ENCODE measurements around the gene MCAT. TPM values are rescaled to one million over a fixed set of nuclear protein-coding genes. Genes with fewer than 3 reads are reported as not detected.
"Not testable (repeated sequence)": the region's sequence is repeated elsewhere in the genome, so short reads cannot be mapped to it uniquely, and the experiment has no call there.

MCAT gene
- total RNA-seq, 2 experiments from 2014 or later: 14.8 to 15.0 TPM

DNA sequence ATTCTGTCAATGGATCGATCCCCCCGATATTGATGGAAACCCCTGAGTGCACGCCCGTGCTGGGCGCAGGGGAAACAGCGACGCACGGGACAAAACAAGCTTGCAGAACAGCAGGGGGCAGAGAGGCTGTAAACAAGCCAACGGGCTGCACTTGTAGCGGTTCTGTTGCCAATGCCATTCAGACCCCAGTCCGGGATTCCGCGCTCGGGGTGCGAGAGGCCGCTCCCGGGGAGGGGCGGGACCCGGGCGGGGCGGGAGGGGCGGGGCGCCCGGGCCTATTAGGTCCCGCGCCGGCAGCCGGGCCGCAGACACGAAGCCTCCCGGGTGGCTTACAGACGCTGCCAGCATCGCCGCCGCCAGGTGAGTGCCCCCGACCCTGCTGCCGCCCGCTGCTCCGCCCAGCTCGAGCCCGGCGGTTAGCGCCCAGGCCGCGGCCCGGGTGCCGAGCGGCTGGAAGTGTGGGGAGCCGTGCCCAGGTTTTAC lies 32.7 kb downstream of the MCAT start, which contains the start of gene BIK:
Gene BIK, plus strand, starts transcription at position 307 of the 483 bp plus-strand sequence. CDS start 13,273 bp downstream, outside the sequence.
- Mint-ChIP-seq H3K27me3 (peaks cover 3% of the 10 kb centered on the region), H3K27ac (no peak within 1 kb of the TSS), H3K36me3 (ENCODE audit: low read depth) (no peaks in the 10 kb centered on the region), H3K4me1 (ENCODE audit: low read depth) (peaks cover 5% of the 10 kb centered on the region), H3K9me3 (no peaks in the 10 kb centered on the region), H3K4me3 (peak within 1 kb of the TSS; percentile 73)
- CTCF ChIA-PET: interaction anchor here (1.3 to 1.4 kb wide), 2 partner anchors 11 to 12 kb away, joined by 3 read pairs; no protein-coding TSS in a partner anchor
- intact Hi-C loops (cut with micrococcal nuclease): no loop called here
- peak; percentile 44 for DNase-seq
- ATAC-seq: peak; percentile 63
- POLR2A ChIA-PET: interaction anchor here (1.0 to 1.3 kb wide), 2 partner anchors 9 to 24 kb away, joined by 3 read pairs; no protein-coding TSS in a partner anchor
- TF ChIP-seq, protein P1, sequence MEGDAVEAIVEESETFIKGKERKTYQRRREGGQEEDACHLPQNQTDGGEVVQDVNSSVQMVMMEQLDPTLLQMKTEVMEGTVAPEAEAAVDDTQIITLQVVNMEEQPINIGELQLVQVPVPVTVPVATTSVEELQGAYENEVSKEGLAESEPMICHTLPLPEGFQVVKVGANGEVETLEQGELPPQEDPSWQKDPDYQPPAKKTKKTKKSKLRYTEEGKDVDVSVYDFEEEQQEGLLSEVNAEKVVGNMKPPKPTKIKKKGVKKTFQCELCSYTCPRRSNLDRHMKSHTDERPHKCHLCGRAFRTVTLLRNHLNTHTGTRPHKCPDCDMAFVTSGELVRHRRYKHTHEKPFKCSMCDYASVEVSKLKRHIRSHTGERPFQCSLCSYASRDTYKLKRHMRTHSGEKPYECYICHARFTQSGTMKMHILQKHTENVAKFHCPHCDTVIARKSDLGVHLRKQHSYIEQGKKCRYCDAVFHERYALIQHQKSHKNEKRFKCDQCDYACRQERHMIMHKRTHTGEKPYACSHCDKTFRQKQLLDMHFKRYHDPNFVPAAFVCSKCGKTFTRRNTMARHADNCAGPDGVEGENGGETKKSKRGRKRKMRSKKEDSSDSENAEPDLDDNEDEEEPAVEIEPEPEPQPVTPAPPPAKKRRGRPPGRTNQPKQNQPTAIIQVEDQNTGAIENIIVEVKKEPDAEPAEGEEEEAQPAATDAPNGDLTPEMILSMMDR (IDR thresholded peaks at IDR 0.05): no peak

DNA sequence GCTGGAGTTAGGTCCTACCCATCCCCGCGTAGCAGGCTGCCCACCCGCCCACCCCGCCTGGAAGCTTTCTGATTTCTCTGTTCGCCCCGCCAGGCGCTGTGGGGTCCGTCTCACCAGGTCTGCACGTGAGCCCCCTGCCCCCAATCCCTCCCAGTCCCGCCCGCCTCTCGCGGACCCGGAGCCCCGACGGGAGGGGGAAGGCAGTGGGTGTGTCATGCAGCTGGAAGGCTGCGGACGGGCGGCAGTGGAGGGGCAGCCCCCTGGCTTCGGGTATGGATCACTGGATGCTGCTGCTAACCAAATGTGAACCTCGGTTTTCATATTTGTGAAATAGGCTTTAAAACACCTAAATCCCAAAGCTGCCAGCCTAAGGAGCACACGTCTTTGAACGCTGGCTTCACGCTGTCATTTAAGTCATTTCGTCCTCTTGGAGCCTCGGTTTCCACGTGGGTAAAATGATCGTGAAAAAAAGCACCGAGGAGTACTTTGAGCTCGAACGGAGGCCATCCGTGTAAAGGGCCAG lies 33.2 kb downstream of the MCAT start:
- Mint-ChIP-seq H3K27ac (no peak overlapping the region), H3K9me3 (no peaks in the 10 kb centered on the region), H3K4me3 (peak overlapping the region; percentile 73), H3K36me3 (ENCODE audit: low read depth) (no peaks in the 10 kb centered on the region), H3K27me3 (peaks cover 3% of the 10 kb centered on the region), H3K4me1 (ENCODE audit: low read depth) (peaks cover 5% of the 10 kb centered on the region)
- ChIA-PET CTCF (interaction anchor here (1.3 to 1.4 kb wide), 2 partner anchors 10 to 12 kb away, joined by 3 read pairs; no protein-coding TSS in a partner anchor), POLR2A (interaction anchor here (1.0 to 1.3 kb wide), 3 partner anchors 8 to 181 kb away, joined by 3 read pairs; no protein-coding TSS in a partner anchor)
- no peak for ATAC-seq
- TF ChIP-seq, protein P1 (IDR thresholded peaks at IDR 0.05): no peak
- intact Hi-C loops (cut with micrococcal nuclease): no loop called here
- no peak for DNase-seq

DNA sequence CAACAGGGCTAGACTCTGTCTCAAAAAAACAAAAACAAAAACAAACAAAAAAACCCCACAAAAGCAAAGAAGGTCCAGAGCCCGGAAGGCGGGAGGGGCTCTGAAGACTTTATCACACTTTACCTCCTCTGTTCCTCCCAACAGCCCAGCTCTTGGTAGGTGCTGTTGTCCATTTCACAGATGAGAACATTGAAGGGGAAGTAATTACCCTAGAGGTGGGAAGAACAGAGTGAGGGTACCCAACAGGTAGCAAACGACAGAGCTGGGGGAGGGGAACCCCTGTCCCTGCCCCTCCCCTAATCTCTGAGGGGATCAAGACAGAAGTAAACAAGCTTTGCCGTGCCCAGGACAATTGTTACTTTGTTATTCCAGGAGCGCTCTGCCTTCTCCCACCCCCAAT lies 33.7 kb downstream of the MCAT start:
- ChIA-PET POLR2A (interaction anchor here (1.0 to 1.3 kb wide), 3 partner anchors 11 to 181 kb away, joined by 3 to 4 read pairs (median 3); no protein-coding TSS in a partner anchor), CTCF (interaction anchor here (1.3 to 1.4 kb wide), 2 partner anchors 10 to 13 kb away, joined by 3 read pairs; no protein-coding TSS in a partner anchor)
- intact Hi-C loops (cut with micrococcal nuclease): no loop called here
- TF ChIP-seq, protein P1 (IDR thresholded peaks at IDR 0.05): no peak
- DNase-seq (no peak), ATAC-seq (no peak)
- Mint-ChIP-seq H3K27ac (no peak overlapping the region), H3K27me3 (peaks cover 3% of the 10 kb centered on the region), H3K36me3 (ENCODE audit: low read depth) (no peaks in the 10 kb centered on the region), H3K9me3 (no peaks in the 10 kb centered on the region), H3K4me1 (ENCODE audit: low read depth) (peaks cover 5% of the 10 kb centered on the region), H3K4me3 (no peak overlapping the region)

DNA sequence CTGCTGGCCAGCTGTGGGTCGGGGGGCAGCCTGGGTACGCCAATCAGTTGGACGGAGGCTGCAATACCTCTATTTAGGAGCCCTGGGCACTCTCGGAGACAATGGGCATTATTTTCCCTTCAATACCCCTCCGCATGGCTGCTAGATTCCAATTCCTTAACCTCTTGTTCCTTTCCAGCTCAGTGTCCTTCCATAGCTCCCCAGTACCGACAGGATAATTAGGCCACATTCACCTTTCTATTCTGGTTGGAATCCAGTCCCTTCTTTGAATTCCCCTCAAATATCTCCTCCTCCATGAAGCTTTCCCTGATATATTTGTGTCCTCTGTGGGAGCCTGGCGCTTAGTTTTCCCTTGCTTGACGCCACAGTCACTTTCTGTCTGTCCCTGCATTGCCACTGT lies 36.9 kb downstream of the MCAT start:
- H3K4me1 Mint-ChIP-seq (ENCODE audit: low read depth): peaks cover 13% of the 10 kb centered on the region
- POLR2A ChIA-PET: no interaction called here
- H3K9me3 Mint-ChIP-seq: no peaks in the 10 kb centered on the region
- CTCF ChIA-PET: no interaction called here
- H3K36me3 Mint-ChIP-seq (ENCODE audit: low read depth): no peaks in the 10 kb centered on the region
- H3K4me3 Mint-ChIP-seq: no peak overlapping the region
- intact Hi-C loops (cut with micrococcal nuclease): no loop called here
- TF ChIP-seq, protein P1 (IDR thresholded peaks at IDR 0.05): no peak
- ATAC-seq (no peak), DNase-seq (no peak)
- H3K27me3 Mint-ChIP-seq: peaks cover 3% of the 10 kb centered on the region
- H3K27ac Mint-ChIP-seq: no peak overlapping the region

DNA sequence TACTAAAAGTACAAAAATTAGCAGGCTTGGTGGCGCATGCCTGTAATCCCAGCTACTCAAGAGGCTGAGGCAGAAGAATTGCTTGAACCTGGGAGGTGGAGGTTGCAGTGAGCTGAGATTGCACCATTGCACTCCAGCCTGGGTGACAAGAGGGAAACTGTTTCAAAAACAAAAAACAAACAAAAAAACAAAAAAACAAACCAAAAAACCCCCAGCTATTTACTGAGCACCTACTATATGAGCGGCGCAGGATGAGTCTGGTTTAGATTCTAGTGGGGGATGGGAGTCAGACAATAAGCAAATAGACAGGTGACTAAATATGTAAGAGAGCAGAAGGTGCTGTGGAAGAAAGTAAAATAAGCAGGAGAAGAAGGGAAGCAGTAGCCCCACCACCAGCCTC lies 38.2 kb downstream of the MCAT start:
- H3K27me3 Mint-ChIP-seq; H3K4me3 Mint-ChIP-seq; intact Hi-C loops (cut with micrococcal nuclease); H3K36me3 Mint-ChIP-seq (ENCODE audit: low read depth); H3K9me3 Mint-ChIP-seq; H3K27ac Mint-ChIP-seq; ATAC-seq; DNase-seq: not testable (repeated sequence)
- CTCF ChIA-PET: interaction anchor here (1.2 kb wide), 1 partner anchor 13 kb away, joined by 5 read pairs; no protein-coding TSS in a partner anchor
- POLR2A ChIA-PET: interaction anchor here (1.0 kb wide), 1 partner anchor 83 kb away, joined by 3 read pairs; no protein-coding TSS in a partner anchor
- H3K4me1 Mint-ChIP-seq (ENCODE audit: low read depth): peaks cover 14% of the 10 kb centered on the region

DNA sequence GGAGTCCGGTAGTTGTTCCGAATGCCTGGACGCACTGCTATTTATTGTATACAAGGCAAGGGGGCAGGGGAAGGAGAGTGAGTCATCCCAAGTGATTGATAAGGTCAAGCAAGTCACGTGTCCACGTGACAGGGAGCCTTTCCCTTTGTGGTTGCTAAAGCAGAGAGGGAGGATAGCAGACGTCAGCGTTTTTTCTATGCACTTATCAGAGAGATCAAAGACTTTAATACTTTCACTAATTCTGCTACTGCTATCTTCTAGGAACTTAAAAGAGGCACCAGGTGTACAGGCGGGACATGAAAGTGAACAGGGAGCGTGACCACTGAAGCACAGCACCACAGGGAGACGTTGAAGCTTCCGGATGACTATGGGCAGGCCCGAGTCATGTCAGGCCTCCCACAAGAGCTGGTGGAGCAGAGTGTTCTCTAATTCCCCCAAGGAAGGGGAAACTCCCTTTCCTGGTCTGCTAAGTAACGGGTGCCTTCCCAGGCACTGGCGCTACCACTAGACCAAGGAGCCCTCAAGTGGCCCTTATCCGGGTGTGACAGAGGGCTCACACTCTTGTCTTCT lies 39.1 kb downstream of the MCAT start:
- H3K4me3 Mint-ChIP-seq; H3K27me3 Mint-ChIP-seq; H3K27ac Mint-ChIP-seq; intact Hi-C loops (cut with micrococcal nuclease); H3K36me3 Mint-ChIP-seq (ENCODE audit: low read depth); H3K9me3 Mint-ChIP-seq: not testable (repeated sequence)
- ATAC-seq (peak; percentile 81), DNase-seq (peak; percentile 70)
- ChIA-PET POLR2A (interaction anchor here (0.7 to 1.0 kb wide), 2 partner anchors 22 to 84 kb away, joined by 3 to 4 read pairs; no protein-coding TSS in a partner anchor), CTCF (interaction anchor here (1.2 kb wide), 1 partner anchor 12 kb away, joined by 5 read pairs; no protein-coding TSS in a partner anchor)
- H3K4me1 Mint-ChIP-seq (ENCODE audit: low read depth): peaks cover 14% of the 10 kb centered on the region

Measured in activated CD8-positive, alpha-beta T cell treated with anti-CD3 and anti-CD28 coated beads for 36 hours (primary cell).